ENCODE measurements around the gene ANKRD11. TPM values are rescaled to one million over a fixed set of nuclear protein-coding genes. Genes with fewer than 3 reads are reported as not detected.

Gene ANKRD11

GRCh38 chr16:89219365-89219764 lies 271.0 kb downstream of the ANKRD11 start:
- Histone ChIP-seq H2BK15ac (ENCODE audit: low read depth, poor library complexity, severe bottlenecking) (no peak overlapping the region), H3K9ac (ENCODE audit: low read length) (peak overlapping the region; percentile 27), H3K14ac (ENCODE audit: low read length in 2 of 2) (no peak overlapping the region), H3K9me3 (ENCODE audit: control insufficient read depth, low read length) (no peaks in the 10 kb centered on the region), H3K4me3 (ENCODE audit: insufficient read depth in 1 of 2, low read depth in 1 of 2, low read length in 2 of 2) (peak overlapping the region in 1 of 2 experiments; percentile 14), H3K4me2 (ENCODE audit: low read length, poor library complexity, severe bottlenecking) (no peak overlapping the region), H2AFZ (ENCODE audit: low read depth, low read length) (no peak overlapping the region), H3K27ac (ENCODE audit: low read length, poor library complexity, severe bottlenecking) (no peak overlapping the region), H2AK5ac (ENCODE audit: low read length, severe bottlenecking) (no peak overlapping the region), H2BK120ac (ENCODE audit: low read depth, low read length) (no peak overlapping the region), H4K91ac (ENCODE audit: low read length) (no peak overlapping the region), H3K36me3 (ENCODE audit: control insufficient read depth in 1 of 2, insufficient read depth in 2 of 2, low read depth in 1 of 2, low read length in 2 of 2) (peaks cover 40 to 44% of the 10 kb centered on the region in 2 experiments), H3K79me1 (replicated peaks; ENCODE audit: low read length, poor library complexity, severe bottlenecking) (peaks cover 41% of the 10 kb centered on the region), H4K8ac (ENCODE audit: low read length) (no peak overlapping the region), H3K27me3 (ENCODE audit: control insufficient read depth in 1 of 2, insufficient read depth in 1 of 2, low read length in 2 of 2) (no peaks in the 10 kb centered on the region), H2BK12ac (ENCODE audit: low read length in 2 of 2) (no peak overlapping the region), H2BK5ac (ENCODE audit: low read depth, low read length, poor library complexity, severe bottlenecking) (no peak overlapping the region), H3K23ac (ENCODE audit: low read length in 2 of 2) (no peak overlapping the region), H3K4me1 (ENCODE audit: control insufficient read depth, insufficient read depth, low read depth, low read length) (peaks cover 6% of the 10 kb centered on the region), H3K4ac (ENCODE audit: low read depth in 1 of 2, low read length in 2 of 2) (no peak overlapping the region), H3K18ac (ENCODE audit: low read depth in 1 of 2, low read length in 2 of 2) (no peak overlapping the region)
- WGBS, result 85% methylated on average over 5 of the region's 5 CpGs
- DNase-seq, result no peak

Small RNA genes within 50 kb of the gene (small RNA-seq; reads per million reads assigned to genes)
- not detected for gene RNU6-430P (ENCODE audit: low read depth)

Data from mesenchymal stem cell (in vitro differentiated cells and primary cell).